Ovary (tissue), 3 donors: ENCODE data around the gene GNG7.

Source experiments
- CTCF ChIP-seq, 3 donors: fragments of 450-650 bp in 2 of 3; fragments of 200-600 bp in 1 of 3; IDR thresholded peaks; one replicate each; pipeline versions ENCODE4 v1.5.1 to v1.8.0; 2016 to 2022; ENCODE audit warnings: antibody characterized with exemption in 3 of 3, mild to moderate bottlenecking in 1 of 3
- EP300 ChIP-seq: sonication (generic); formaldehyde crosslinking; IDR thresholded peaks from one replicate; pipeline ENCODE4 v1.6.1; 2017; ENCODE audit warnings: antibody characterized with exemption
- POLR2A ChIP-seq: fragments of 450-650 bp; IDR thresholded peaks from one replicate; pipeline ENCODE4 v1.6.1; 2017; ENCODE audit warnings: antibody characterized with exemption, mild to moderate bottlenecking, moderate library complexity
- donor health status: DM: no; HTN: no; CAD: no.

GRCh38 chr19:2740314-2740656, 37.8 kb upstream of the GNG7 start:
- no peak for TF ChIP-seq CTCF (IDR thresholded peaks at IDR 0.05)
- TF ChIP-seq EP300: no peak
- TF ChIP-seq POLR2A: no peak
